ENCODE measurements around the gene COX11. TPM values are rescaled to one million over a fixed set of nuclear protein-coding genes. Genes with fewer than 3 reads are reported as not detected.

COX11 gene
- total RNA-seq, 1 experiment from 2014 or later = 87.0 TPM

DNA sequence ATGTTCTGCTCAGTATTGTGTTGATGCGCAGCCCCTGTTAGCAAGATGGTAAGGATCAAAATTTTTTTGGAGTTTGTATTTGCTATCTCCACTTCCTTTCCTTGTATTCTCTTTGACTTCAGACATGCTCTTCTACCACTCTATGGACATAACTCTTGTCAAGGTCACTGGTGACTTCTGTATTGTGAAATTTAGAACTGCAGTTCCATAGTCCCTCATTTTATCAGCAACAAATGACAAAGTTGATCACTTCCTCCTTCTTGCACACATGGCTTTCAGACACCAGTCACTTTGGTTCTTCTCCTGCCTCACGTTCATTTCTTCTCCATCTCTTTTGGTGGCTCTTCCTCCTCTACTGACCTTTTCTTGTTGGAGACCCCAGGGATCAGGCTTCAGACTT is 21.1 kb downstream of the COX11 start:
- Histone ChIP-seq H3K9me3 (ENCODE audit: control insufficient read depth, insufficient read depth, low read depth, low read length) (no peaks in the 10 kb centered on the region), H3K4me1 (ENCODE audit: control insufficient read depth, insufficient read depth, low read length) (0 out of 2 replicates have a peak, but pooled peaks cover 4% of the 10 kb centered on the region), H3K36me3 (ENCODE audit: control insufficient read depth, insufficient read depth, low read length) (0 out of 2 replicates have a peak, but pooled peaks cover 7% of the 10 kb centered on the region), H3K27ac (ENCODE audit: low read length) (no peak overlapping the region), H3K4me3 (ENCODE audit: low read depth in 2 of 2, low read length in 2 of 2) (no peak overlapping the region), H3K27me3 (ENCODE audit: control insufficient read depth, insufficient read depth, low read length) (no peaks in the 10 kb centered on the region)
- ATAC-seq (no peak), DNase-seq (ENCODE audit: low read depth, low spot score) (no peak)
- TF ChIP-seq TCF7L2 (IDR thresholded peaks at IDR 0.05; ENCODE audit: low read depth, low read length) = no peak
- TF ChIP-seq CTCF (IDR thresholded peaks at IDR 0.05) = no peak
- TF ChIP-seq SIN3A (IDR thresholded peaks at IDR 0.05; ENCODE audit: borderline replicate concordance, insufficient read depth, low read depth, low read length) = no peak
- no peak for TF ChIP-seq POLR2AphosphoS5 (IDR thresholded peaks at IDR 0.05; ENCODE audit: low read depth, low read length)
- no peak for TF ChIP-seq REST (IDR thresholded peaks at IDR 0.05; ENCODE audit: insufficient read depth in 1 of 2, low read depth in 2 of 2, low read length in 1 of 2)
- no TSS peak for BruUV-seq (replicated peaks)
- ChIA-PET CTCF (no interaction called here), POLR2A (no interaction called here)
- intact Hi-C loops (cut with micrococcal nuclease; ENCODE audit: unreplicated experiment) (no loop called here), in situ Hi-C loops (cut with HindIII; ENCODE audit: low pct_unique_long_range_greater_than_20kb, low sequenced_read_pairs) (no loop called here)

DNA sequence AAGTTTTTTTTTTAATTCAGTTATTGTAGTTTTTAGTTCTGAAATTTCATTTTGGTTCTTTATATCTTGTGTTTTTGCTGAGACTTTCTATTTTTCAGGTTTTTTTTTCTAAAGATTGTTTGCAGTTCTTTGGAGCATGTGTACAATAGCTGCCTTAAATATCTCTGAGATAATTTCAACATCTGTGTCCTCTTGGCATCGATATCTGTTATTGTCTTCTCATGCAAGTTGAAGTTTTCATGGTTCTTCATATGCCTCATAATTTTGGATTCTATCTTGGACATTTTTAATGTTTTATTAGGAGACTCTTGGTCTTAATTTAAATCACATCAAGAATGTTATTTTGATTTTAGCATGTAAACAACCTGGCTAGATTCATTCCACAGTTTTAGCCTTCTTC is 22.8 kb downstream of the COX11 start:
- ChIA-PET CTCF (no interaction called here), POLR2A (no interaction called here)
- BruUV-seq (replicated peaks) = no TSS peak
- DNase-seq (ENCODE audit: low read depth, low spot score) = no peak
- H3K36me3 ChIP-seq (ENCODE audit: control insufficient read depth, insufficient read depth, low read length) = 0 out of 2 replicates have a peak, but pooled peaks cover 7% of the 10 kb centered on the region
- in situ Hi-C loops (cut with HindIII; ENCODE audit: low pct_unique_long_range_greater_than_20kb, low sequenced_read_pairs) (no loop called here), intact Hi-C loops (cut with micrococcal nuclease; ENCODE audit: unreplicated experiment) (no loop called here)
- H3K4me3 ChIP-seq (ENCODE audit: low read depth in 2 of 2, low read length in 2 of 2) = no peak overlapping the region
- H3K9me3 ChIP-seq (ENCODE audit: control insufficient read depth, insufficient read depth, low read depth, low read length) = no peaks in the 10 kb centered on the region
- no peak for ATAC-seq
- H3K4me1 ChIP-seq (ENCODE audit: control insufficient read depth, insufficient read depth, low read length) = 0 out of 2 replicates have a peak, but pooled peaks cover 4% of the 10 kb centered on the region
- TF ChIP-seq SIN3A (IDR thresholded peaks at IDR 0.05; ENCODE audit: borderline replicate concordance, insufficient read depth, low read depth, low read length) (no peak), TCF7L2 (IDR thresholded peaks at IDR 0.05; ENCODE audit: low read depth, low read length) (no peak), REST (IDR thresholded peaks at IDR 0.05; ENCODE audit: insufficient read depth in 1 of 2, low read depth in 2 of 2, low read length in 1 of 2) (no peak), CTCF (IDR thresholded peaks at IDR 0.05) (no peak), POLR2AphosphoS5 (IDR thresholded peaks at IDR 0.05; ENCODE audit: low read depth, low read length) (no peak)
- H3K27ac ChIP-seq (ENCODE audit: low read length) = no peak overlapping the region
- no peaks in the 10 kb centered on the region for H3K27me3 ChIP-seq (ENCODE audit: control insufficient read depth, insufficient read depth, low read length)
